ENCODE results near the gene CDKN1A. TPM values are rescaled to one million over a fixed set of nuclear protein-coding genes. Genes with fewer than 3 reads are reported as not detected.

The CDKN1A gene
- total RNA-seq, 1 donor from 2014 or later: 76.3 TPM

DNA sequence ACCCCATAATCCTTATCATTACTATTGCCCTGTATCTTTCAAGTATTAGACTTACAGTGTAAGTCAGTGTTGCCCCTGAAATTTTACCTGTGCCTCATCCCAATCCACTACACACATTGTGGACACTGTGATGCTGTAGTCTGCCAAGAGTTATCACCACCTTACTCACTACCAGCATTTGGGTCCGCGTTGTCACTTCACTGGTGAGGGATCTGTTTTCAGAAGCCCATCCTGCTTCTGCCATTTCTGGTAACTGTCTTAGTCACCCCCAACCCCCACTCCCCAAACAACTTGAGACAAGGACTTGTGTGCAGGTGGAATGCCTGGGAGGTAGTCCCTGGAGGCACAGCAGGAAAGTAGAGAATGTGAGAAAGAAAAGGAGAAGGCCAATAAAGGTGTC, 13.1 kb downstream of the CDKN1A start:
- no peak for DNase-seq (ENCODE audit: extremely low spot score, unreplicated experiment)
- Mint-ChIP-seq H3K4me3 (no peak overlapping the region), H3K4me1 (ENCODE audit: unreplicated experiment) (no peaks in the 10 kb centered on the region), H3K9me3 (no peaks in the 10 kb centered on the region), H3K27me3 (no peaks in the 10 kb centered on the region), H3K27ac (no peak overlapping the region), H3K36me3 (no peaks in the 10 kb centered on the region)
- TF ChIP-seq, protein P1, sequence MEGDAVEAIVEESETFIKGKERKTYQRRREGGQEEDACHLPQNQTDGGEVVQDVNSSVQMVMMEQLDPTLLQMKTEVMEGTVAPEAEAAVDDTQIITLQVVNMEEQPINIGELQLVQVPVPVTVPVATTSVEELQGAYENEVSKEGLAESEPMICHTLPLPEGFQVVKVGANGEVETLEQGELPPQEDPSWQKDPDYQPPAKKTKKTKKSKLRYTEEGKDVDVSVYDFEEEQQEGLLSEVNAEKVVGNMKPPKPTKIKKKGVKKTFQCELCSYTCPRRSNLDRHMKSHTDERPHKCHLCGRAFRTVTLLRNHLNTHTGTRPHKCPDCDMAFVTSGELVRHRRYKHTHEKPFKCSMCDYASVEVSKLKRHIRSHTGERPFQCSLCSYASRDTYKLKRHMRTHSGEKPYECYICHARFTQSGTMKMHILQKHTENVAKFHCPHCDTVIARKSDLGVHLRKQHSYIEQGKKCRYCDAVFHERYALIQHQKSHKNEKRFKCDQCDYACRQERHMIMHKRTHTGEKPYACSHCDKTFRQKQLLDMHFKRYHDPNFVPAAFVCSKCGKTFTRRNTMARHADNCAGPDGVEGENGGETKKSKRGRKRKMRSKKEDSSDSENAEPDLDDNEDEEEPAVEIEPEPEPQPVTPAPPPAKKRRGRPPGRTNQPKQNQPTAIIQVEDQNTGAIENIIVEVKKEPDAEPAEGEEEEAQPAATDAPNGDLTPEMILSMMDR (conservative IDR thresholded peaks at IDR 0.05): no peak

DNA sequence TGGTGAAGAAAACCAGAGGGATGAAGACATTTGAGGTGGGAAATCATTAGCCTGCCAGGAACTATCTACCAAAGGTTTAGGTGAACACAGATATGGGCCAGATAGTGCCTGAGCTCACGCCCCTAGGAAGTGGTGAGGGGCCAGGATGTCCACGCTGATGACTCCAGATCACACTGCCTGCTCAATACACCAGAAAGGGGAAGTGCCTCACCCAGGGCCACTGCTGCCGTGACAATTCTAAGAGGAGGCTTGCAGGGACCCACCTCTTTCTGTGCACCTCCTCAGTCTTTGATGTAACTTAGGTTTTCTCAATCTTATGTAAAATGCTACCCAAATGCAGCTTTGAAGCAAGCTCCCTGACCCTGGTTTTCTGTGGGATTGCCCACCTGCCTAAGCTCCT, 13.7 kb downstream of the CDKN1A start:
- TF ChIP-seq, protein P1 (conservative IDR thresholded peaks at IDR 0.05): no peak
- DNase-seq (ENCODE audit: extremely low spot score, unreplicated experiment): no peak
- no peak overlapping the region for H3K27ac Mint-ChIP-seq
- H3K4me3 Mint-ChIP-seq: no peak overlapping the region
- no peaks in the 10 kb centered on the region for H3K4me1 Mint-ChIP-seq (ENCODE audit: unreplicated experiment)
- no peaks in the 10 kb centered on the region for H3K36me3 Mint-ChIP-seq
- H3K9me3 Mint-ChIP-seq: no peaks in the 10 kb centered on the region
- no peaks in the 10 kb centered on the region for H3K27me3 Mint-ChIP-seq

DNA sequence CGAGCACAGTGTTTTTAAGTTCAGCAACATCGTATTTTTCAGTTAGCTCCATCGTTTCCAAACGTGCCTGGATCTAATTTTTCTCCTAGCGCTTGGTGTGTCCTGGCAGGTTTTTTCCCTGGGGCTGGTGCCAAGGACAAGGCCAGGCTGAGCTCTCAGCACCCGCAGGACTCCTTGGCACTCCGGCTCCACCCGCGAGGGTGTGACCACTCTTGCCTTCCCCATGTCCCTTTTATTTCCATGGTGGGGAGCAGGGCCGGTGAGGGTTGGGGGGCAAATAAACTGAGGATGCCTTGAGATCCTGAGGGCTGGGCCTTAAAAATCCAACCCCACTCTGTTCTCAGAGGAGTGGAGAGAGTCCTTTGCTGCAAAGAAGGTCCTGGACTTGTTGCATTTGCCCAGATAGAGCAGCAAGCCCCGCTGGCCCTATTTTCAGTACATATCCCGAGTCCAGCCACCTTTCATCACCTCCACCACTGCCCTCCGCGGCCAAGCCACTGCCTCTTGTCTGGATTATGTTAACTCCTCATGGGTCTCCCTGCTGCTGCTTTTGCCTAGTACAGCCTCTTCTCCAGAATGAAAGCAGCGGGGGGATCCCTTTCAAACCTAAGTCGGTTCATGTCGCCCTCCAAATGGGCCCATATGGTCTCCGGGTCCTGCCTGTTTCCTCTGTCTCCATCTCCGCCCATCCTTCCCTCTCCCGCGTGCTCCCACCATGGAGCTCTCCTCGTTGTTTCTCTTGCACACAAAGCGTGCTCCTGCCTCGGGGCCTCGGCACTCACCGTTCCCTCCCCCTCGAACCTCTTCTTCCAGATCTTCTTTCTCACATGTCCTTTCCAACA, 14.6 kb downstream of the CDKN1A start:
- H3K27me3 Mint-ChIP-seq: no peaks in the 10 kb centered on the region
- peak overlapping the region; percentile 12 for H3K27ac Mint-ChIP-seq
- H3K4me1 Mint-ChIP-seq (ENCODE audit: unreplicated experiment): no peaks in the 10 kb centered on the region
- H3K36me3 Mint-ChIP-seq: no peaks in the 10 kb centered on the region
- no peaks in the 10 kb centered on the region for H3K9me3 Mint-ChIP-seq
- DNase-seq (ENCODE audit: extremely low spot score, unreplicated experiment): no peak
- TF ChIP-seq, protein P1 (conservative IDR thresholded peaks at IDR 0.05): no peak
- no peak overlapping the region for H3K4me3 Mint-ChIP-seq

DNA sequence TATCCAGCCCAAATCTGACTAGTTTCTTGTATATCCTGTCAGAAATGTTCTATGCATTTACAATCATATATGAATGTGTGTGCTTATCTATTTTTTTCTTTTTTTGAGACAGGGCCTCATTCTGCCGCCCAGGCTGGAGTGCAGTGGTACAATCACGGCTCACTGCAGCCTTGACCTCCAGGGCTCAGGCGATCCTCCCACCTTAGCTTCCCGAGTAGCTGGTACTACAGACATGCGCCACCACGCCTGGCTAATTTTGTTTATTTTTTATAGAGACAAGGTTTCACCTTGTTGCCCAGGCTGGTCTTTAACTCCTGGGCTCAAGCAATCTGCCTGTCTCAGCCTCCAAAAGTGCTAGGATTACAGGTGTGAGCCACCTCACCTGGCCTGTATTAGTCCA, 16.1 kb downstream of the CDKN1A start:
- no peak overlapping the region for H3K27ac Mint-ChIP-seq
- H3K27me3 Mint-ChIP-seq: peaks cover 6% of the 10 kb centered on the region
- TF ChIP-seq, protein P1 (conservative IDR thresholded peaks at IDR 0.05): no peak
- H3K4me3 Mint-ChIP-seq: no peak overlapping the region
- H3K4me1 Mint-ChIP-seq (ENCODE audit: unreplicated experiment): no peaks in the 10 kb centered on the region
- DNase-seq (ENCODE audit: extremely low spot score, unreplicated experiment): no peak
- H3K36me3 Mint-ChIP-seq: no peaks in the 10 kb centered on the region
- no peaks in the 10 kb centered on the region for H3K9me3 Mint-ChIP-seq

DNA sequence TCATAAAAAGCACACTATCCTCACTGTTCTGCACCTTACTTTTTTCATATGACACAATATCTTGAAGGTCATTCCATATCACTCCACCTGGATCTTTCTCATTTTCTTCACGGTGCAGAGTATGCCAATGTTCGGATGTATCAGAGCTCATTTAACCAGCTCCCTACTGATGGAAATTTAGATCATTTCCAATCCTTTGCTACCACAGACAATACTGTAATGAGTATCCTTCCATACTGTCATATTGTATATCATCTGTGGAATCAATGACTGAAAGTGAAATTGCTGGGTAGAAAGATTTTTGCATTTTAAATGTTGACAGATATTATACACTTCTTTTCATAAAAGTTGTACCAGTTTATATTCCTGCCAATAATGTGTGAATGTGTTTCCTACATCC, 16.9 kb downstream of the CDKN1A start:
- Mint-ChIP-seq H3K4me3 (no peak overlapping the region), H3K27ac (no peak overlapping the region), H3K36me3 (no peaks in the 10 kb centered on the region), H3K4me1 (ENCODE audit: unreplicated experiment) (no peaks in the 10 kb centered on the region), H3K27me3 (peaks cover 6% of the 10 kb centered on the region), H3K9me3 (no peaks in the 10 kb centered on the region)
- DNase-seq (ENCODE audit: extremely low spot score, unreplicated experiment): no peak
- TF ChIP-seq, protein P1 (conservative IDR thresholded peaks at IDR 0.05): no peak

Data from type B pancreatic cell (in vitro differentiated cells).